NCI-H345 (cell line): Measurements from ENCODE around the gene TMPRSS4.

Experiments used
- DNase-seq: peaks from one replicate; lab custom pipeline; 2025; lab: John Stamatoyannopoulos, UW

The TMPRSS4 gene

DNA sequence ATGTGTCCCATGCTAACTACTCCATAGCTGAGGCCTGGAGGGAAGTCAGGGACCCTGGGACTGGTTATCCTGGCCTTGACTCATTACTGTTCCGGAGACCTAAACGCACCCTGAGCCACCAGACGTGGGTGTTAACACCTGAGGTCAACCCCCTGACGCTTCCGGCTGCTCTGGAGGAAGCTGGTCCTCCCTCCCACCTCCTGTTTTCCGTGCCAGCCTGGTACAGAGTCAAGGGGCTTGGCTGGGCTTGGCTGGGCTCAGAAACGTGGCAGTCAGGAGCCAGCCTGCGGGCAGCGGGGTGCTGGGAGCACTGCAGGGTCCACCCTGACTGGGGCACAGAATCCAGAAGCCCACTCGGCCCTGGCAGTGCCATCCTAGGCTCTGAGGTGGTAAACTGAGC lies 2.6 kb downstream of the TMPRSS4 start:
- no peak for DNase-seq

DNA sequence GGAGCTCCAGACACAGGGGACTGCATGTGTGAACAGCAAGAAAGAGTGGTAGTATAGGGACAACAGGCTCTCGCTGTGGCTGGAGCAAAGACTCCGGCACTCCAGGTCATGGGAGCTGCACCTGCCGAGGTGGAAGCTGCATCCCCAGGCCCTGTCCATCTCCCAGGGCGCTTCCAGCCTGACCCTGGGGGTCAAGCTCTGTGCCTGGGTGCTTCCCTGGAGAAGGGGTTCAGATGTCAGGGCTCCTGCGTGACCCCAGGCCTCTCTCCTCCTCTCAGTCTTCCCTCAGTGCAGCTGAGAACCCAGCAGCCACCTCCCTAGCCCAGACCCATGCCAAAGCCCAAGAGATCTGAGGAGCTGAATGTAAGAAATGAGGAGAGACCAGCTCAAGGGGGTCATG lies 3.4 kb downstream of the TMPRSS4 start:
- no peak for DNase-seq

DNA sequence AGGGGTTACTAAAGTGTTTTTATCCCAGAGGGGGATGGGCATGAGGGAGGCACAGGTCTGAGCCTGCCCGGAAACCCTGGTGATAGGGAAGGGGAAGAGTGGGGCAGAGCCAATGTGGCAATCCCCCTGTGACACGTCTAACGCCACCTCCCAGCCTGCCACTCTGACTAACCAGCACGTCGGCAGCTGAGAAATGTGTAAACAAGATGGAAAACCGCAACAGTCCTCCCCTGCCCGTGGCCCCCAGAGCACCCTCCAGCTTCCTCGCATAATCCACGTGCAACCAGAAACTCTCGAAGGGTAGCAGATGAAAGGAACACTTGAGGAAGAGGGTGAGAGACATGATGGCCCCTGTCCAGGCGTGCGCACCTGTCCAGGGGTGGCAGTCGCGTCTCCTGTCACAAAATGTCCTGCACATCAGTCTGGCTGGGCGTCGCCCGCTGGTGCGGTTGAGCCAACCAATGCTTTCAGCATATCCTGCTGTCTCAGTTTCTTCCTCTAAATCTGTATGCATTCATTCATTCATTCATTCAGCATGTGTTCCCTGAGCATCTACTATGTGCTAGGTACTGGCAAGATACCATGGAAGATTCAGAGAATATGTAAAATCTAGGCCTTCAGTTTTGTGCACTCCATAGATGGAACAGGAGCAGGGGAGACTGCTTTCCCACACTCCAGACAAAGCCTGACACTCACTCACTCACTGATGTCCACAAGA lies 4.5 kb downstream of the TMPRSS4 start:
- no peak for DNase-seq

DNA sequence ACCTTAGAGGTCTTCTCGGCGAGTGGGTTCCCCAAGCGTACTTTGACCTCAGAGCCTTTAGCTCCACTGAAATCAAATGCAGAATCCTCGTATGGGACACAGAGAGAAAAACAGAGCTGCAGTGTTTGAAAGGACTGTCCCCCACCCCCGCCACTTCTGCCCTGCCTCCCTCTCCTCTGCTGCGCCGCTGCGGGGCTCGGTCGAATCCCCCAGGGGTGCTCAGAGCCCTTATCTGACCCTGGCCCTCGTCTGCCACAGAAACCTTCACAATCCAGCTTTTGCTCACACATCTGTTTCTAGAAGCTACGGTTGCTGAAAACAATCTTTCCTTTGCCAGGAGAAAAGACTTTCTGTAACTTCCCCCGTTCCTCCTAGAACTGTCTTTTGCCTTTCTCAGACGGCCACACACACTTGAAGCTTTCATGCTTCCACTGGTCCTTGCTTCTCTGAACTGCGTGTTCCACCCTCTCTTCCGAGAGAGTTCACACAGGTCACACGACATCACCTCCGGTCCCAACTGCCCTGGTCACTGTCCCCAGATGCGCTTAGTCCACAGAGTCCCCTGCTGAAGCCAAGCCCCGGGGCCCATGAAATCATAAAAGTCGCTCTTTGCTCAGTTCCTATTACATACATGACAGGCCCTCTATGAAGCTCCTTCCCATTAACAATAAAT lies 6.1 kb downstream of the TMPRSS4 start:
- DNase-seq: no peak

DNA sequence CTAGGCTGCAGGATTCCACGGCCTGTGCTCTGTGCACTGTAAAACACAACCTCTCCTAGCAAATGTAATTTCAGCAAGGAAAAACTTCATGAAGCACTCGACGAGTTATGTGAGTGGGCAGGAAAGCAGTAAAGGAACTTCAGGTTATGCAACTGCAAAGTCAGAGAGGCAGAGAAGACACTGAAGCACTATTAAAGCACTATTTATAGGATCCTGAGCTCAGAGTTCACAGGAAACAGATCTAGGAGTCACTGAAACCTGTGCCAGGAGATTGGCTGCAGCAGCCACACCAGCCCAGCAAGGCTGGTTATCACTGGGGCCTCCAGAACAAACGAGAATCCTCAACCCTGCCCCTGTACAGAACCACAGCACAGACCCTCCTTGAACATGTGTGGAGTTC lies 7.4 kb downstream of the TMPRSS4 start:
- no peak for DNase-seq

DNA sequence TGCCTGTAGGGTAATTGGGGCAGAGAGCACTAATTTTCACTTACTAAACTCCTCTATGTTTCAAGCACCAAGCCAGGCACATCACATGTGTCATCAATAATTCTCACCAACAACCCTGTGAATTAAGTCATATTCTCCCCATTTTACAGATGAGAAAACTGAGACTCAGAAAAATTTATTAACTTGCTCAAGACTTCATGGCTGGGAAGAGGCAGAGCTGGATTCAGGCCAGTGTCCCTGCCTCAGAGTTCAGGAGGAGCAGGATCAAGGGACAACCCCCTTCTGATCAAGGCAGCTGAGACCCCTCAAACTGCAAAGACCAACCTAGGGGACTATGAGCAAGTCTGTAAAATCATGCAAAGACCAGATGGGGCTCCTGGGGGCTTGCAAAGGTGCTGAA lies 7.8 kb downstream of the TMPRSS4 start:
- DNase-seq: no peak

DNA sequence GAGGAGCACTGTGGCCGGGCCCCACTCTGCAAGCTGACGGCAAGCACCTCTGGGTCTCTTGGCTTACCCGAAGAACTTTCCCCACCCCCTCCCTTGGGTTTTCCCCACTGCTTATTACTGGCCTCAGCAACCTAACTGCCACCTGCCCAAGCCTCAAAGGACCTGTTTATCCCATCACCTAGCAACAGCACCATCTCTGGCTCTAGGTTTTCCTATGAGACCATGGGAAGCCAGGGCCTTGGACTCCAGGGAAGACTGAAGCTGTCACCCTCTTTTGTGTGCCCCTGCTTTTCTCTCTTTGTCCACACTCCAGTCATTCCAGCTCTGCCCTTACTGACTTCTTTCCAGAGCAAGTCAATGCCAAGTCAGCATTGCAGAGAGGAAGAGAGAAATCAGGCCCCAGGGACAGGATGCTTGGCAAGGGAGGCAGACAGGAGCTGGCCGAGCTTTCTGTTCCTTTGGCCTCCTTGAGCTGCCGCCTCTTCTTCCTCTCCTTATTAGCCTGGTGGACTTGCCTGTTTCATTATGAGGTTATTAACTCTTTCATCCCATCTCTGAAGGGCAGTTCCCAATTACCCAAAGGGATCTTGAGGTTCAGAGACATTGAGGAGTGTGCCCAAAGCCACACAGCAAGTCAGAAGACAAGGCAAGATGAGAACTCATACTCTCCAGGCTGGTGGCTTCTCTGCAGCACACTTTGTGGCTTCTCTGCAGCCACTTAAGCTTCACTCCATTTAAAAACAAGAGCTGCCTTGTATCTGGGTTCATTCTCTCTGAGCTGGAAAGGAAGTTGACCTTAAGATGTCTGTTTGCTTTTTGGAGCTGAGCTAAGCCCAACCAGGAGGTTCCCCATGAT lies 10.3 kb downstream of the TMPRSS4 start, which contains the start of gene SMIM35:
Gene SMIM35 (minus strand): TSS at position 51 of the 856 bp plus-strand sequence. CDS start 206 bp downstream, outside the sequence.
- peak; percentile 53 for DNase-seq

DNA sequence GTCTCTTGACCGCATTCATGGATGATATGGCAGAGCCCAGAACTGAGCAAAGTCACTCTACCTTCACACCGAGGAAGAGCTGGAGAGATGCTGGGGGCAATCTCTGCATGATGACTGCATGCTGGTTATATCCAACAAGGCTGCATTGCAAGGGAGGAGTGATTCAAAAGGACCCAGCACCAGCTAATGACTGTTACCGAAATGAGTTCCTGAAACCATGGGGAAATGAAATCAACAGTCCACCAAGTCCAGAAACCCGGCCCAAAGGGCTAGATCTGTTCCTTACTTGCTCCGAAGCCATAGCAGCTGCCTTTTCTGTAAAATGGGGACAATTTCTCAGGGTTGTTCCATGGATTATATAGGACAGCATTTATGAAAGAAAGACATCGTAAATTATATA lies 11.1 kb downstream of the TMPRSS4 start:
- DNase-seq: no peak

DNA sequence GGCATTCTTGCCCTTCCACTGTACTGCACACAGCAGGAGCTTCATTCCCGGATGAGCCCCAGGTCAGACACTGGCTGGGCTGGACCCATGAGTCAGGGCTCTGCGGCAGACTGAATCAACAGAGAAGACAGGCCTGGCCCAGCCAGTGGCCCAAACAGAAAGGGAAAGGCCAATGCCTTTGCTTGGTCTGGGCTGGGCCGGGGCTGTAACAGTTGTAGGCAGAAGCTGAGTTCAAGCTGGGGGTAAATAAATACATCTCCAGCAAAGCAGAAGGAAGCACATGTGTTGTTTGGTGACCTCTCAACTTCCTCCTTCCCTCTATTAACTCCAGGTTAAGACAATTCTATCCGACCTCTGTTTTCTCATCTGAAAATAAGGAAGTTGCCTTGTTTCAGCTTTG lies 11.7 kb downstream of the TMPRSS4 start:
- DNase-seq: no peak

DNA sequence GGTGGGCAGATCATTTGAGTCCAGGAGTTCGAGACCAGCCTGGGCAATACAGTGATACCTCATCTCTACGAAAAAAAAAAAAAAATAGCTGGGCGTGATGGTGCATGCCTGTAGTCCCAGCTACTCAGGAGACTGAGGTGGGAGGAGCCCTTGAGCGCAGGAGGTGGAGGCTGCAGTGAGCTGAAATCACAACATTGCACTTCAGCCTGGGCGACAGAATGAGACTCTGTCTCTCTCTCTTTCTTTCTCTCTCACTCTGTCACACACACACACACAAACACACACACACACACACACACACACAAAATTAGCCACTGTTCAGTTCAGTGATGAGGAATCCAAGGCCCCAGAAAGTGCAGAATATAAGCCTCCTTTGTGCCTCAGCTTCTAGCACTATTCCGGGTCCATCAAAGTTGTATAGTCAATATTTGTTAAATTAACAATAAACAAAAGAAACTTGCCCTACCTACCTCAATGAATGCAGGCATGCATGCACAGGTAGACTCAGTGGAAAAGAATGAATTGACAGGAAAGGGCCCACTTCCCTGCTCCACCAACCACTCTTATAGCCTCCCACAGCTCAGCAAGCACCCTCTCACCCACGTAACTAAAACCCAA lies 13.8 kb downstream of the TMPRSS4 start:
- DNase-seq: no peak

DNA sequence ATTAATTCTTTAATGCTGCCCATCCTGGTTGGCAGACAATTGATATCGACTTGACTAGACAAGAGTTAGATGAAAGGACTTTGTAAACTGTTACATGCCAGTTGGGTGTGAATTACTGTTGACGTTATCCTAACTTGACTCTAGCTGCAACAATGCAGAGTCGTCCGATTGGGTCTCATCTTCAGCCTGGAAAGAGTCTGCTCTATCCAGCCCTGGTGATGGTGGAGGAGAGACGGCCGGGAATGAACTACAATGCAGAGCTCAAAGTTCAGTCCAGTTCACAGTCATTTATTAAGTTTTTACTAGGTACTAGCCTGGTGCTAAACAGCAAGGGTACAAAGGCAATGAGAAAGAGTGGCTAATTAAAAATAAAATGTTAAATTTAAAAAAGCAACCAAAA lies 14.8 kb downstream of the TMPRSS4 start:
- DNase-seq: no peak

DNA sequence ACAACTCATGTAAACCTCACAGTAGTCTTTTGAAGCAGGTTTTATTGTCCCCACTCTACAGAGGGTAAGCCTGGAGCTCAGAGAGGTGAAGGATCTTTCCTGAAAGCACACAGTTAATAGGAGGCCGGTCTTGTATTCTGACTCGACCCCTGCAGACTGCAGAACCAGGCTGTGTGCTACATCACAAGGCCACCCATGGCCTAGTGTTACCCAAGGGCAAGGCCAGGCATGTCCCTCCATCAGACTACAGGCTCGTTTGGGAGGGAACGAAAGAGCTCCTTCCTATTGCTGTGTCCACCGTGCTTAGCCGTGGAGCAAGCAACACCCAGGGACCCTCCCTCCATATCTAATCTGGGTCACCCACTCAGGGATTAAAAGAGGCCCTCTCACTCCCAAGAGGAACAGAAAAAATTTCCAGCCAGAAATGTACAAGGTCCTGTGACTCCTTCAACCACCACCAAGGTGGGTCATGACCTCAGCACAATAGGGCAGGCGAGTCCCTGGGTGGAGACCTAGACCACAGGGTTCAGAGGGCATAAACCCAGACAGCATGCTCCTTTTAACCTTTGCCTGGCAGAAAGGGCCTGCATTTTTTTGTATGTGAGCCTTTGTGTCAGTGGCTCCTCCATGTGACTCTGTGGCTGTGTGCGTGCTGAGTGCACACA lies 16.2 kb downstream of the TMPRSS4 start:
- no peak for DNase-seq

DNA sequence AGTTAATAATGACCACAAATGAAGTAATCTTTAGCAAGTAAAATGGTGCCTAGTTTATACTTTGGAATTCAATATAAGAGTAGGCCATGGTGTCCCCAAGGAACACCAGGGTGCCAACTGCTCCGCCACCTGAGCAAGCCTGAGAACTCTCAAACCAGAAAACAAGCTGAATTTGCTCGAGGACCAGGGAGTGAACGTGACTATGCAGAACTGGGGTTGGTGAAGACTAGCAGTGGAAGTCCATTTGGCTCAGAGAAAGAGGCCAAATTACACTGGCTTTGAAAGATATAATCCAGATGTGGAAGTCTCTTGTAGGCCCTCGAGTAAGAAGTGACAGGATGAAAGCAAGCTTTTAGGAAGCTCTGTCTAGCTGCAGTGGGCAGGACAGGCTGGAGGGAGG lies 18.6 kb downstream of the TMPRSS4 start:
- no peak for DNase-seq

DNA sequence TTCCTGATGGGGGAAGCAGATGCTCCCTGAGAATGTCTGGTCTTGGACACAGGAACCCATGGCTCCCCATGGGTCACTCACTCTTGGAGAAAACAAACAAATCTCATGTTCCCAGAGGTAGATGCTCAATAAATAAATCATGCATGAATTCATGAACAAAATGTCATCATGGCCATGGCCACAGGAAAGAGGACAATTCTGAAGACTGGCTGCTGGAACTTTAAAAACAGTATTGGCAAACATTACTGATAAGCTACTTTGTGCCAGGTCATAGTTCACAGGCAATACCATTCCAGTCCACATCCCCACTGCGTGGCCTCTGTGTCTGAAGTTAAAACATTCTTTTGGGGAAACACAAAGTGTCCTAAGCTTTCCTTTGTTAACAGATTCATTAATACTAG lies 19.1 kb downstream of the TMPRSS4 start:
- no peak for DNase-seq

DNA sequence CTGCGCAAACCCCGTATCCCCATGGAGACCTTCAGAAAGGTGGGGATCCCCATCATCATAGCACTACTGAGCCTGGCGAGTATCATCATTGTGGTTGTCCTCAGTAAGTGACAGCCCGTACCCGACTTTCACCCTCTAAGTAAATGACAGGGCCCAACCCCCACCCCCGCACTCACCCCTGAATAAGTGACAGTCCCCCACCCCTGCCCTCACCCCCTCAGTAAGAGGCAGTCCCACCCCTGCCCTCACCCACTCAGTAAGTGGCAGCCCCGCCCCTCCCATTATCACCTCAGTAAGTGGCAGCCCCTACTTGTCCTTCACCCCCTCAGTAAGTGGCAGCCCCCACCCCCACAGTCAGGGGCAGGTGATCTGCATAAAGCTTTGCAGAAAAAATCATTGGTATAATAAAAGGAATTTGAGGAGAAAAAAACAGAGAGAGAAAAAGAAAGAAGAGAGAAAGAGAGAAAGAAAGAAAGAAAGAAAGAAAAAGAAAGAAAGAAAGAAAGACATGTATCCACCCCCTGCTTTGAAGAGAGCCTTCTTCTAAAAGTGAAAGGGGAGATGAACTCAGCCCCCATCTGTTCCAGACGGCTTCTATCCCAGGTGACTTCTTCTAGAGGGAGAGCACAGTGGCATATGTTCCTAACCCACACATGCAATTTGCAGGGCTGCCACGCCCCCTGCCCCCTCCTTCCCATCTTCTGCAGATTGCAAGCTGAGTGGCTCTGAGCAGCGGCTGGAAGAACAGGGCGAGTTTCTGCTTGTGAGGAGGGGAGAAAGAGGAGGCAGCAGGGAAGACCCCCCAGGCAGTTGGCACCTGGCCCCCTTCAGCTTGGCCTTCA lies 22.3 kb downstream of the TMPRSS4 start:
- DNase-seq: peak; percentile 28

DNA sequence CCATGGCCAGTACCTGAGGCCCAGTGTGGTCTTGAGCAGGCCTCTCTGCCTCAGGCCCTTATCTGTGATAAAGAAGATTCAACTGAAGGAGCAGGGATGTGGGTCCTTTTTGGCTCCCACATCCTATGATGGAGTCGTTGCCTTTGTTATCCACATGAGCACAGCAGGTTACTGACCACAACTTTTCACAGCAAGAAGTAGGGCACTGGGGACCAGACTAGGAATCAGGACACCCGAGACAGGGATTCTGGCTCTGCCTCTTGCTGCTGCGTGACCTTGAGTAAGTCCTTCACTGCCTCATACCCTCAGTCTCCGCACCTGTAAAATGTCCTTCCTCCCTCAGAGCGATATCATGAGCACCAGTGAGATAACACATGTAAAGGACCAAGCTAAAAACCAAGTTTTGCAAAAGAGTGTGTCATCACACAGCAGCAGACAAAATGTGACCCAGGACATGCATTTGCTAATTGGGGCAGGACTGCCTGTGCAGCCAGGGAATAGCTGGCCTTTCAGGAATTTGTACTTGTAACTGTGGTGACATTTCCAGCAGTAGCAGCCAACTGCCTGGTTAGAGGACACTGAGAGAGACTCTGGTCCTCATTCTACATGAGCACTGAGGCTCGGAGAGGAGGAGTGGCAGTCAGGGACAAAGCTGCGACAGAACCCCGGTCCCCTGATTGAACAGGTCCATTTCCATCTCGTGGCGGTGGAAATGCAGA lies 23.1 kb downstream of the TMPRSS4 start:
- DNase-seq: no peak

DNA sequence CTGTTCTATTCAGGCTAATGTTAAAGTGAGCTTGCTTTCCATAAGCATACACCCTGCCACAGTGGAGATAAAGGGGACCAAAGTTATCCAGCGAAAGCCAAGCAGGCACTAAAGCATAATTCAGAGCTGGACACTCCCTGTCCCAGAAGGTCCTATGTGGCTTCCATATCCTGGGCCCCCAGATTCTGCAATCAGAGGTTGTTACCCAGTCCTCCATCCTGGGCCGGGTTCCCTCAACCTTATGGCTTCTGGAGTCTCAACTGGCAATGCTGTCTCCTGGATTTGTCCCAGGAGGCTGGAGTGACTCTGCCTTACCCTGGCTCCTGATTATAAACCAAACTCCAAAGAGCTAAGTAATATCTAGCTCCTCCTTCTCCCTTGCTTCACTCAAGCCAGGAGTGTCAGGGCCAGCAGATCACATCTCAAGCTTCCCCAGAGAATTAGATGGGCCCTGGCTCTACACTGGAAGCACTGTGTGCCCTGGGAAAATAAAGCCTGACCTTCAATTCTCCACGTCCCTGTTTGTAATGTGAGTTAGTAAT lies 23.9 kb downstream of the TMPRSS4 start:
- no peak for DNase-seq

DNA sequence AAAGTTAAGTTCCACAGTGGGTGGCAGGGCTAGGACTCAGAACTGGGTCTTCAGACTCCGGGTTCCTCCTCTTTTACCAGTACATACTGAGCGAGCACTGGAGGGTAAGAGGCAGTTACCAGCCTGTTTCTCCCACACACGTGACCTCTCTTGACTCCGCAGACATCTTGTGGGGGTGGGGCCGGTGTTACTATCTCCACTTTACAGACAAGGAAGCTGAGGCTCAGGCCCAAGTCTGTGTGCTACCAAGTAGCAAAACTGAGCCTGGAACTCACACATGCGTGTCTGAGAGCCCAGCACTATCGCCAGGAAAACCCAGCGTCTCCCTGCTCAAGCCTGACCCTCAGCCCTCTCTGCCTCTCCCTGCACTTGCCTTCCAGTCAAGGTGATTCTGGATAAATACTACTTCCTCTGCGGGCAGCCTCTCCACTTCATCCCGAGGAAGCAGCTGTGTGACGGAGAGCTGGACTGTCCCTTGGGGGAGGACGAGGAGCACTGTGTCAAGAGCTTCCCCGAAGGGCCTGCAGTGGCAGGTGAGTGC lies 25.9 kb downstream of the TMPRSS4 start:
- DNase-seq: no peak

DNA sequence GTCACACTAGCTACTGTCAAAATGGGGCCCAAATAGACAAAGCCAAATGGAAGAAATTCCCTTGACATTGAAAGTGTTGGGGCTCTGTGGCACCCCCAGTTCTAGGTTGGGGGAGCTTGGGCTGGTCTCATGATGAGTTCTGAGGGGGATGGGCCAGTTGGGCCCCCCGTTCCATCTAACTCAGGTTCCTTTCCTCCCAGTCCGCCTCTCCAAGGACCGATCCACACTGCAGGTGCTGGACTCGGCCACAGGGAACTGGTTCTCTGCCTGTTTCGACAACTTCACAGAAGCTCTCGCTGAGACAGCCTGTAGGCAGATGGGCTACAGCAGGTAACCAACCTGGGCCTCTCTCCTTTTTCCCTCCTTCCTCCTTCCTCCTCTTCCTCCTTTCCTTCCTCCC lies 27.6 kb downstream of the TMPRSS4 start:
- no peak for DNase-seq
